HEK293T (cell line): ENCODE data around the gene IRAK3.

Experiments
- CTCF ChIA-PET: fragments of 350-600 bp; formaldehyde crosslinking; extraction: SDS; loops from one replicate; lab custom pipeline; 2021; ENCODE audit warnings: antibody characterized with exemption, inconsistent platforms; lab: Yijun Ruan, JAX
- POLR2A ChIA-PET: fragments of 350-600 bp; formaldehyde crosslinking; extraction: SDS; loops from one replicate; lab custom pipeline; 2020; ENCODE audit warnings: antibody characterized with exemption, inconsistent platforms; lab: Yijun Ruan, JAX
- DNase-seq: peaks from one replicate; pipeline ENCODE4 v3.0.0; 2012; ENCODE audit warnings: mixed read lengths; ENCODE audit errors: extremely low spot score
- ARNT ChIP-seq: fragments of 450-650 bp; IDR thresholded peaks from 2 replicates; pipeline ENCODE4 v1.6.1; 2017; ENCODE audit warnings: mild to moderate bottlenecking
- BHLHE40 ChIP-seq: fragments of 450-650 bp; IDR thresholded peaks from 2 replicates; pipeline ENCODE4 v1.6.1; 2016; ENCODE audit warnings: mild to moderate bottlenecking, moderate library complexity, borderline replicate concordance
- CTBP1 ChIP-seq: fragments of 450-650 bp; IDR thresholded peaks from 2 replicates; pipeline ENCODE4 v1.6.1; 2016; ENCODE audit warnings: borderline replicate concordance
- ELF4 ChIP-seq: fragments of 450-650 bp; IDR thresholded peaks from 2 replicates; pipeline ENCODE4 v1.6.1; 2017; ENCODE audit warnings: antibody characterized with exemption
- FOXA1 ChIP-seq: fragments of 450-650 bp; IDR thresholded peaks from 2 replicates; pipeline ENCODE4 v1.6.1; 2016; ENCODE audit warnings: mild to moderate bottlenecking
- FOXK2 ChIP-seq: fragments of 450-650 bp; IDR thresholded peaks from 2 replicates; pipeline ENCODE4 v1.6.1; 2016; ENCODE audit warnings: mild to moderate bottlenecking
- FOXM1 ChIP-seq: fragments of 450-650 bp; IDR thresholded peaks from 2 replicates; pipeline ENCODE4 v1.6.1; 2017; ENCODE audit warnings: mild to moderate bottlenecking, borderline replicate concordance
- HDGF ChIP-seq: fragments of 450-650 bp; IDR thresholded peaks from 2 replicates; pipeline ENCODE4 v1.6.1; 2017; ENCODE audit warnings: antibody characterized with exemption, borderline replicate concordance
- L3MBTL2 ChIP-seq: fragments of 450-650 bp; conservative IDR thresholded peaks from 2 replicates; pipeline ENCODE4 v1.6.1; 2016; ENCODE audit warnings: mild to moderate bottlenecking
- LEF1 ChIP-seq: fragments of 450-650 bp; IDR thresholded peaks from 2 replicates; pipeline ENCODE4 v1.6.1; 2017; ENCODE audit warnings: mild to moderate bottlenecking, borderline replicate concordance
- NFRKB ChIP-seq: fragments of 450-650 bp; IDR thresholded peaks from 2 replicates; pipeline ENCODE4 v1.6.1; 2016; ENCODE audit warnings: mild to moderate bottlenecking, moderate library complexity
- PKNOX1 ChIP-seq: fragments of 450-650 bp; IDR thresholded peaks from 2 replicates; pipeline ENCODE4 v1.6.1; 2016
- SP1 ChIP-seq: fragments of 450-650 bp; IDR thresholded peaks from 2 replicates; pipeline ENCODE4 v1.6.1; 2017
- SUZ12 ChIP-seq: fragments of 450-650 bp; IDR thresholded peaks from 2 replicates; pipeline ENCODE4 v1.6.1; 2016; ENCODE audit warnings: mild to moderate bottlenecking
- TARDBP ChIP-seq: fragments of 450-650 bp; IDR thresholded peaks from 2 replicates; pipeline ENCODE4 v1.6.1; 2016
- ZNF384 ChIP-seq: fragments of 450-650 bp; IDR thresholded peaks from 2 replicates; pipeline ENCODE4 v1.6.1; 2016

IRAK3 gene

DNA sequence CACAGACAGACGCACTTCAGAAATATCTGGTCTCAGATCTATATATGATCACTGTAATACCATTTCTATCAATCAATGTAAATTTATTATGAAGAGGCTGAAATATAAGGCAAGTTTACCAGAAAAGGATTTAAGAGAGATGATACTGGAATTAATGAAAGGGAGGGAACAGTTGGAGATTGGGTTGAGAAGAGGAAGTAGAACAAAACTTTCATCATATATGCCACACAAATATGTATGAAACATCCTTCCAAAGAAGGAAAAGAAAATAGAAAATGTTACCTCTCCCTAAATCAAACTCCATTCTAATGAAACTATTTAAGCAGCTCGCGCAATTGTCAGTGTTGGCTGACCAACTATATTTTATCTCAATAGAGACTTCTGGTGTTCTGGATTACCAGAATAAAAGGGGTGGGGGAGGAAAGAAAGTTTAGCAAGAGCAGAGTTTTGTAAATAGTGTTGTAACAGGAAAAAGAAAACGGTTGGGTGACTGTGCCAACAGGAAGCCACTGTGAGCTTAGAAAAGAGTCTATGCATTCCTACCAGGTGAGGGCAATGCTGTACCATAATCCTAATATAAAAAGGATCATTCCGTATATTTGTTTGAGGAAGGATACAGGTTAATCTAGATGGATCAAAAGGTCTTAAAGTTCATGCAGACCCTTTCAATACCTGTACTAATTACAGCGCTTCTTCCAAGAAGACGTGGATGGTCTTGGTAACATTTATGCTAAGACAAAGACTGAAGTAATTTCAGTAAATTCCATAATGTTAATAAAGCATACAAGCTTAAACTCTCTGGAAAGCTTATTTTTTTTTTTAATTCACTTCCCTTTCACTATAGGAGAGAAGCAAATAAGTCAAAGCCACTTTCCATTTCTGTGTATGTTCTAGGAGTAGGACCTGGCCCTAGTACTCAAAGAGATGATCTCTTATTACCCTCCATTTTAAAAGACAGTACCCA lies 43.9 kb upstream of the IRAK3 start:
- CTCF ChIA-PET: interaction anchor here (0.6 to 1.0 kb wide), 5 partner anchors 12 to 1268 kb away, joined by 3 to 8 read pairs (median 5); no protein-coding TSS in a partner anchor
- TF ChIP-seq PKNOX1 (no peak), LEF1 (no peak), SUZ12 (no peak), NFRKB (no peak), ARNT (no peak), HDGF (no peak)
- peak; percentile 31 for DNase-seq
- POLR2A ChIA-PET: interaction anchor here (0.9 kb wide), 1 partner anchor 15 kb away, joined by 3 read pairs; the partner anchor contains the start of gene LLPH

DNA sequence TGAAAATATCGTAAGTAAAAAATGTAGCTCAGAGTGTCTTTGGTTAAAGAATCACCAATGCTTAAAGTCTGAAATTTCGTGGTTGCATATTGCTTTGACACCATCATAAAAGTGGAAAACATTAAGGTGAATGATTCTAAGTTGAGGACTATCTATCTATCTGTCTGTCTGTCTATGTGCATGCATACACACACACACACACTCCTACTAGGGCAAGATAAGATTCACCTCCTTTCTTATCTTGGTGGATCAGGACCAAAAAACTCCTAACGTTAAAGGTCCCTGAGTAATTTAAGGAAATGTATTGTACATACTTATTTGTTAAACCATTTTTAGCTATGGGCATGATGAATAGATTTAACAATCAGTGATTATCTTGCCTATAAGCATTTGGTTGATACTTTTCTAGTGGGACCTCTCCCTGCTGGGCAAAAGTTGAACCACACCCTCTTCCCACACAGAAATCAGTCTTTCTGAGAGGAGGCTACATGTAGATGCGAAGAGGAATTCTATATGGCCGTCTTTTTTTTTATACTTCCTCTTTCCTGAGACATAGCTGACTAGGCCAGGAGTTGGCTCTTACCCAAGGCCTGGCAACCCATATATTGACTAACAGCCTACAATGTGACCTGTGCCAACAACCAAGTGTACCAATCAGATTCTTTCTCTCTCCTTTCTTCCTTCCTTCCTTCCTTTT lies 39.2 kb upstream of the IRAK3 start:
- TF ChIP-seq TARDBP: no peak
- no peak for TF ChIP-seq NFRKB
- TF ChIP-seq FOXM1: no peak
- TF ChIP-seq SP1: no peak
- no peak for DNase-seq
- CTCF ChIA-PET: no interaction called here
- POLR2A ChIA-PET: interaction anchor here (0.9 kb wide), 1 partner anchor 20 kb away, joined by 3 read pairs; the partner anchor contains the start of gene TMBIM4

DNA sequence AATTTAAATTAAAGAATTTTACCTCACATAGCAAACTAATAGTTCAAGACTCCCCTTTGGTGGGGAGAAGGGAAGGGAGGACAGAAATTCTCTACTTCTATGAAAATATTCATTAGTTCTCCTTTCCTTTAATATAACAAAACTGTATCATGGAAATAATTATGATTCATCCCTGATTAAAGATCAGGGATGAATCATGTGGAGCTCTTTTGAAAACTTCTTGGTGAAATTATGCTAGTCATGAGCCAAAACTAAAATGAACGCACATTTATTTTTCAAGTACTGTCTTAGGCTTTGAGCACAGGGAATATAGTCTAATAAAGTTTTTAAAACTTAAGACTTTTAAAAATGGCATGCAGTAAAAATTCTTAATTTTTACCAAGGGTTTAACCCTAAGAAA lies 36.3 kb upstream of the IRAK3 start:
- no peak for DNase-seq
- no peak for TF ChIP-seq FOXA1
- no peak for TF ChIP-seq LEF1
- TF ChIP-seq SP1: no peak
- TF ChIP-seq FOXM1: no peak
- TF ChIP-seq L3MBTL2: no peak
- TF ChIP-seq CTBP1: no peak
- ChIA-PET CTCF (interaction anchor here (0.6 kb wide), 1 partner anchor 25 kb away, joined by 4 read pairs; no protein-coding TSS in a partner anchor), POLR2A (no interaction called here)

GRCh38 chr12:66154776-66155175 lies 34.2 kb upstream of the IRAK3 start:
- DNase-seq: no peak
- ChIA-PET CTCF (no interaction called here), POLR2A (no interaction called here)
- TF ChIP-seq ELF4: no peak
- no peak for TF ChIP-seq CTBP1
- no peak for TF ChIP-seq PKNOX1
- no peak for TF ChIP-seq FOXM1
- no peak for TF ChIP-seq HDGF
- no peak for TF ChIP-seq L3MBTL2
- TF ChIP-seq BHLHE40: no peak
- no peak for TF ChIP-seq ARNT
- TF ChIP-seq LEF1: no peak
- no peak for TF ChIP-seq SUZ12
- no peak for TF ChIP-seq TARDBP

- POLR2A ChIA-PET: no interaction called here
- CTCF ChIA-PET: no interaction called here
- TF ChIP-seq SP1: no peak
- TF ChIP-seq LEF1: no peak
- TF ChIP-seq CTBP1: no peak
- no peak for TF ChIP-seq FOXM1
- TF ChIP-seq BHLHE40: no peak
- TF ChIP-seq FOXA1: no peak
- no peak for TF ChIP-seq SUZ12
- no peak for TF ChIP-seq ZNF384
- no peak for TF ChIP-seq HDGF
- no peak for TF ChIP-seq L3MBTL2
- no peak for TF ChIP-seq TARDBP
- no peak for TF ChIP-seq ELF4
- no peak for DNase-seq
Observed at GRCh38 chr12:66156654-66157053, 32.4 kb upstream of the IRAK3 start.

DNA sequence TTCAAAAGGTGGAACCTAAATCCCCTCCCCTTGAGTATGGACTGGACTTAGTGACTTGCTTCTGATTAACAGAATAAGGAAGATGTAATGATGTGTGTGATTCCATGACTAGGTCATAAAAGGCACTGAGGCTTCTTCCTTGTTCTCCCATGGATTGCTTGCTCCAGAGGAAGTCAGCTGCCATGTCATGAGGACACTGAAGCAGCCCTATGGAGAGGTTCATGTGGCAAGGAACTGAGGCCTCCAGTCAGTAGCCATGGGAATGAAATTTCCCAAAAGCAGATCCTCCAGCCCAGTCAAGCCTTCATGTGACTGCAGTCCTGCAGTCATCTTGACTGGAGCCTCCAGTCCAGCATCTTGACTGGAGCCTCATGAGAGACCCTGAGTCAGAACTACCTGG lies 29.9 kb upstream of the IRAK3 start:
- CTCF ChIA-PET: no interaction called here
- POLR2A ChIA-PET: interaction anchor here (2.6 kb wide), 1 partner anchor 10 kb away, joined by 20 read pairs; the partner anchor contains the start of gene TMBIM4
- TF ChIP-seq BHLHE40 (no peak), ELF4 (no peak), L3MBTL2 (no peak)
- DNase-seq: no peak

- DNase-seq: no peak
- CTCF ChIA-PET: interaction anchor here (1.1 kb wide), 1 partner anchor 9 kb away, joined by 3 read pairs; the partner anchor contains the start of gene TMBIM4
- TF ChIP-seq ZNF384: no peak
- TF ChIP-seq LEF1: no peak
- no peak for TF ChIP-seq ARNT
- no peak for TF ChIP-seq CTBP1
- TF ChIP-seq FOXA1: no peak
- TF ChIP-seq SP1: no peak
- TF ChIP-seq HDGF: no peak
- TF ChIP-seq ELF4: no peak
- no peak for TF ChIP-seq FOXM1
- TF ChIP-seq SUZ12: no peak
- TF ChIP-seq FOXK2: no peak
- TF ChIP-seq NFRKB: no peak
- no peak for TF ChIP-seq PKNOX1
- POLR2A ChIA-PET: interaction anchor here (1.7 kb wide), 1 partner anchor 9 kb away, joined by 5 read pairs; the partner anchor contains the start of gene TMBIM4
Observed at GRCh38 chr12:66160704-66161103, 28.3 kb upstream of the IRAK3 start.
